NCI-H345 treated with DMSO at 0.1 percent for 48 hours (cell line): Measurements from ENCODE around the gene DTX3L.
"Not testable (repeated sequence)": the region's sequence is repeated elsewhere in the genome, so short reads cannot be mapped to it uniquely, and the experiment has no call there.

Experiments used
- DNase-seq: peaks from one replicate; lab custom pipeline; 2025; ENCODE audit not compliant: unreplicated experiment; lab: John Stamatoyannopoulos, UW

Gene DTX3L

DNA sequence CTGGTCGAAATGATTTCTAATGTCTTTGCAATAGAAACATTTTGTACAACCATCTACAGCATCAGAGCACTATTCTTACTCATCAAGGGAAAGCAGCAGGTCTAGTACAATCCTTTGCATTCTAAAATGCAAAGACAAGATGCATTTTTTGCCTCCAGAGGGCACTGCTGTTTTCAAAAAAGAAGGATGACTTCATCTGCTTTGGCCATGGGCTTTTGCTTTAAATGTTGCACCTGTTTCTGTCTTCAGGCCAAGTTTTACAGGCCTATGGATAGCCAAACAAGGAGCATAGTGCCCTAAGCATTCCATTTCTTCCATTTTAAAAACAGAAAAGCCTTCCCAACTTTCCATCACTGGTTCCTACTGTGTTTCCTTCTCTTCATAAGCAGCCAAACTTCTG is 3.5 kb upstream of the DTX3L start:
- peak; percentile 5 for DNase-seq

DNA sequence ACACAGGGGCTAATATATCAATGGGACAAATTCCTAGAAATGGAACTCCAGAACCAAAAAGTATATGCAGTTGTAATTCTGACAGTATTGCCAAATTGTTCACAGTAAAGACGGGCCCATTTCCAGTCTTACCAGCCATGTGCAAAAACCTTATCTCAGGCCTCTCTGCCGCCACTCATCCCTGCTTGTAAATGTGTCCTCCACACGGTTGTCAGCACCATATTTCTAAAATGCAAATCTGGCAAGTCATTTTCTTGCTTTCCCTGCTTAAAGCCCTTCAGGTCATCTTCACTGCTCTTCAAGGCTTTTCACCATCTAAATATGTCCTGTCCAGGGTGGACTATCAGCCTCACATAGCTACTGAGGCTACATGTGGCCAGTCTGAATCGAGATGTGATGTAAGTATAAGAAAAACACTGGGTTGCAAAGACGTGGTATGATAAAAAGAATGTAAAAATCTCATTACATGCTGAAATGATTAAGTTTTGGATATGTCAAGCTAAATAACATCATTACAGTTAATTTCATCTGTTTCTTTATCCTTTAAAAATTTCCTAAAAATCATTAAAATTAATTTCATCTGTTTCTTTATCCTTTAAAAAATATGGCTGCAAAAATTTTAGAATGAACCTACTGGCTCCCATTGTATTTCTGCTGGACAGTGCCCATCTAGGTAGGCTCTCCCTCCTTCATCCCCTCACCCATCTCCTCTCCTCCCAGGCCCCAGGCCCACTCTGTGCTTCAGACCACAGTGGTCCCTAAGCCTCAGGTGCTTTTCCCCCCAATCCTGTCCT is 1.0 kb upstream of the DTX3L start:
- no peak for DNase-seq

DNA sequence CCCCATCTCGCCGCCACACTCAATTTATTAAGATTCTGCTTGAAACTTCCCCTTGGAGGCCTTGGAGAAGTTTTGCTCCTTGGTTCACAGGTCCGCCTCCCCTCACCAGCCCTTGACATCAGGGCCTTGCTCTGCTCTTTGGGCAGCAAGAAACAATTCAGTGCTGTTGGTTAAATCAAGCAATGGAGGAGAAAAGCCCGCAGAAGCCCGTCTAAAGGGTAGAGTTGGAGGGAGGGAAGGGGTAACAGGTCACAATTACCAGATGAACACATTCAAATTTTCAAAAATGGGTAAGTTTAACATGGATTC is 467 bp upstream of the DTX3L start:
- no peak for DNase-seq

DNA sequence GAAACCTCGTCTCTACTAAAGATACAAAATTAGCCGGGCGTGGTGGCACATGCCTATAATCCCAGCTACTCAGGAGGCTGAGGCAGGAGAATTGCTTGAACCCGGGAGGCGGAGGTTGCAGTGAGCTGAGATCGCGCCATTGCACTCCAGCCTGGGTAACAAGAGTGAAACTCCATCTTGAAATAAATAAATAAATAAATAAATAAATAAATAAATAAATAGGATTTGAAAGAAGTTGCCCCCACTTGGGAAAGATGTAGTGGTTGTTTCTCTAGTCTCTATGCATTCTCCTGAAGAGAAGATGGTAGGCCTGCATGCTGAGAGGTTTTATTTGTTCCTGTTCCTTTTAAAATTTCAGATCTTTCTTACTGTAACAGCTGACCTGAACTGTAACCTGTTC is 4.0 kb downstream of the DTX3L start:
- DNase-seq, result not testable (repeated sequence)

DNA sequence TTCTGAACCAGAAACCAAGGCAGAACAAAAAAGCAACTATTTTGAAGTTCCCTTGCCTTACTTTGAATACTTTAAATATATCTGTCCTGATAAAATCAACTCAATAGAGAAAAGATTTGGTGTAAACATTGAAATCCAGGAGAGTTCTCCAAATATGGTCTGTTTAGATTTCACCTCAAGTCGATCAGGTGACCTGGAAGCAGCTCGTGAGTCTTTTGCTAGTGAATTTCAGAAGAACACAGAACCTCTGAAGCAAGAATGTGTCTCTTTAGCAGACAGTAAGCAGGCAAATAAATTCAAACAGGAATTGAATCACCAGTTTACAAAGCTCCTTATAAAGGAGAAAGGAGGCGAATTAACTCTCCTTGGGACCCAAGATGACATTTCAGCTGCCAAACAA is 4.6 kb downstream of the DTX3L start:
- no peak for DNase-seq

DNA sequence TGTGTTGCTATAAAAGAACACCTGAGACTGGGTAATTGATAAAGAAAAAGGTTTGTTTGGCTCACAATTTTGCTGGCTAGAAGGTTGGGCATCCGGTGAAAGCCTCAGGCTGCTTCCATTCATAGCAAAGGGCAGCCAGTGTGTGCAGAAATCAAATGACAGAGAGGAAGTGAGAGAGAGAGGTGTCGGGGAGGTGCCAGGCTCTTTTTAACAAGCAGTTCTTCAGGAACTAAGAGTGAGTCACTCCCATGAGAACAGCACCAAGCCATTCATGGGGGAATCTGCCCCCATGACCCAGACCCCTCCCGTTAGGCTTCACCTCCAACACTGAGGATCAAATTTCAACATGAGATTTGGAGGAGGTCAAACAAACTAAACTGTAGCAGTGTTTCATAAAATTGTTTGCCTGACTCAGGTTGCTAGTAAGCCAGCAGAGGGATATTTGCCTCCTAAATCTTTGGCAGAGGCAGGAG is 8.8 kb downstream of the DTX3L start:
- no peak for DNase-seq

DNA sequence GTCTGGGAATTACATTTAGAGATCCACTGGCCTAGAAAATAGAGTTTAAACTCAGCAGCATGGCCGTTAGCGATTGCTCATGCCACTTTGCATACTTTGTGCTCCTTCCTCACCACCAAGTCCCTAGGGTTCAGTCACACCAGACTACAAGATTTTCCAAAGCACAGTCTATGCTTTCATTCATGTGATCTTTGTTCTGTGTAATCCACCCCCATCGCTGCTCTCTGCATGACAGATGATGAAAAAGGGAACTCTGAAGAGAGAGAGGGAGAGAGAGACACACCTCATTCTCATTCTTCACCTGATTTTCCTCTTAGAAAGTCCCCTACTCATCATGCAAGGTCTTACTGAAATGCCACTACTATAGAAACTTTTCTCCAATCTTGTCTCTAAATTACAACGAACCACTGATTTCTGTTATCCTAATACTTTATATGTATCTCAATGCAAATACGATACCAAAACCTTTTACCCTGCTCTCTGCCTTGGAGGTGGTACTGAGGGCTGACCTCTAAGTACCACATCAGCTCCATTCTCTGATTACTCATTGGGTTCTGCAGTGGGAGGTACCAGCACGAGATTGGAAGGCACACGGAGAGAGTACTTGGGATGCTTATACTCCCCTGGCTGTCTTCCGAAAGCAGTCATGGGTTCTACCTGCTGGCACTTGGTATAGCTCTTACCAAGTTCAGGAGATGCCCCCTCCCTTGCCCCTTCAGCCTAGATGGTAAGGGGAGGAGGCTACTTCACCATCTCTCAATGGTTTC is 12.2 kb downstream of the DTX3L start:
- DNase-seq, result no peak

DNA sequence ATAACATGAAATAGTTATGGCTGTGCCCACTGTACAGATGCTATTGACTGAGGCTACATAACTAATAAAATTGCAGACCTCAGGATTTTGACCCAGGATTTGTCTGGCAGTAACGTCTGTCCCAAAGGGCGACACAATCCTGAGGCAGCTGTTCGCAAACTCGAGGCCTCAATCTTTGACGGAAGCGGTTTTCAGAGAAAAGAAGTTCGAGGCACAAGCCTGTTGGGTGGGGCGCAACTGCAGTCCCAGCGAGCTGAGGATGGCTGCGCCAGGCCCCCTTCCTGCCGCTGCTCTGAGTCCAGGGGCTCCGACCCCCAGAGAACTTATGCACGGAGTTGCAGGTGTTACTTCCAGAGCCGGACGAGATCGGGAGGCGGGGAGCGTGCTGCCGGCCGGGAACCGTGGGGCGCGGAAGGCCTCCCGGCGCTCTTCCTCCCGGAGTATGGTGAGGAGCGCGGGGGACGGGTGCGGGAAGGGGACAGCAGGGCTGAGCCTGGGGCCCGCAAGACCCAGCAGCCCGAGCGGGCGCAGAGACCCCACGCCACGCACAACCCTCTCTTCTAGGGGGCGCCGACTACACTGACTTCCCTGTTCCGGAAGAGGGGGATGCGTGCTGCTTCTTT is 13.4 kb downstream of the DTX3L start, which contains the start of gene PARP15:
TSS of gene PARP15 (plus strand) at position 242 of the 623 bp plus-strand sequence. CDS start at position 260, 18 bp downstream.
- no peak for DNase-seq

DNA sequence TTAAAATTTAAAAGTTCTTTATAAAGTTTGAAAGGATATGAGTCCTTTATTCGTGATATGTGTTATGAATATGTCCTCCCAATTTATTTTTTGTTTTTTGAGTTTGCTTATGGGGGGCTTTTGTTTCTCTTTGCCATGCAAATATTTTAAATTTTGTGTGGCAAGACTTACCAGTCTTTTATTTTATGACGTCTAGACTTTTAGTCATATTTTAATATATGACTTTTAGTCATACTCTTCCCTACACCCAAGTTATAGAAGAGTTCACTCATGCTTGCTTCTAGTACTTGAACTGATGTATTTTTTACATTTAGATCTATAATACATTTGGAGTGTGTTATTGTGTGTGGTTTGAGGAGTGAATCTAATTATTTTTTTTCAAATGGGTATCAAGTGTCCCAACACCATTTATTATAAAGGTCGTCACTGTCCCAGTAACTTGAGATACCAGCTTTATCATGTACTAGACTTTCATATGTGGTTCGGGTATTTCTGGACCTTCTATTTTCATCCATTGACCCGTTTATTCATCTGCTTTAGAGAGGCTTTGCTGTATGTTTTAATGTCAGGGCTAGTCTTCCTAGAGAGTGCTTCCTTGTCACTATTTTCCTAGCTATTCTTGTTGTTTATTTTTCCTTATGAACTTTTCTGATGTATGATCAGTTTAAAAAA is 14.1 kb downstream of the DTX3L start:
- no peak for DNase-seq

DNA sequence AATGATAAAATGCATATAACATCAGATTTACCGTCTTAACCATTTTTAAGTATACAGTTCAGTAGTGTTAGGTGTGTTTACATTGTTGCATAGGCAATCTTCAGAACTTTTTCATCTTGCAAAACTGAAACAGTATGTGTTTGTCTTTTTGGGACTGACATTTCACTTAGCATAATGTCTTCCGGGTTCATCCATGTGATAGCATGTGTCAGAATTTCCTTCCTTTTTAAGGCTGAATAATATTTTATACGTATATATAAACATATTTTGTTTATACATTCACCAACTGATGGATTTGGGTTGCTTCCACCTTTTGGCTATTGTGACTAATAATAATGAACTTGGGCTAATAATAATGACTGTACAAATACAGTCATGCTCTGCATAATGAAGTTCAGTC is 16.3 kb downstream of the DTX3L start:
- no peak for DNase-seq

DNA sequence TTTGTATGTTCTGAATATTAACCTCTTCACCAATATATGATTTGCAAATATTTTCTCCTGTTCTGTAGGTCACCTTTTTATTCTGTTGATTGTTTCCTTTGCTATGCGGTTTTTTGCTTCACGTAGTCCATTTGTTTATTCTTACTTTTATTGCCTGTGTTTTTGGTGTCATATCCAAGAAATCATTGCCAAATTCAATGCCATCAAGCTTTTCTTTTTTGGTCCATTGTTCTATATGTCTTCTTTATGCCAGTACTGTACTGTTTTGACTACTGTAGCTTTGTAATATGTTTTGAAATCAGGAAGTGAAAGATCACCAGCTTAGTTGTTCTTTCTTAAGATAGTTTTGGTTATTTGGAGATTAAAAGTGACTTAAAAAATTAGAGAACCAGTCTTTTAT is 17.5 kb downstream of the DTX3L start:
- DNase-seq, result no peak

DNA sequence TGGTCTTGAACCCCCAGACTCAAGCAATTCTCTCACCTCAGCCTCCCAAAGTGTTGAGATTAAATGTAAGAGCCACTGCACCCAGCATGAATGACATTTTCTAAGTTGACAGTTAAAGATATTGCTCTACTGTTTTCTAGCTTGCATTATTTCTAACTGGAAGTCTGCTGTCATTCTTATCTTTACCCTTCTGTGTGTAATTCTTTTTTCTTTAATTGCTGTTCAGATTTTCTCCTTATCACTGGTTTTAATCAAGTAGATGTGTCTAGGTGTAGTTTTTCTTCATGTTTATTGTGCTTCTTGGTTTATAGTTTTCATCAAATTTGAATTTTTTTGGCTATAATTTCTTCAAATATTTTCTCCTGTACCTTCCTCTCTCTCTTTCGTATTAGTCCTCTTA is 18.3 kb downstream of the DTX3L start:
- DNase-seq, result no peak

DNA sequence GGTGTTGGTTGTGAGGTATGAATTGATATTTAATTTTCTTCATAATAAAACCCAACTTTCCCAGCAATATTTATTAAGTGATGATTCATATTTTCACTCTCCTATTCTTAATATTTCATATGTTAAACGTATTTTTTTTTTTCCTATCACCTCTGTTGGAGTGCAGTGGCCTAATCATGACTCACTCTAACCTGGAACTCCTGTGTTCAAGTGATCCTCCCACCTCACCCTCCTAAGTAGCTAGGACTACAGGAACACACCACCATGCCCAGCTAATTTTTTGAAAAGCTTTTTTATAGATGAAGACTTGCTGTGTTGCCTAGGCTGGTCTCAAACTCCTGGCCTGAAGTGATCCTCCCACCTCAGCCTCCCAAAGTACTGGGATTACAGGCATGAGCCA is 22.0 kb downstream of the DTX3L start:
- DNase-seq, result no peak

DNA sequence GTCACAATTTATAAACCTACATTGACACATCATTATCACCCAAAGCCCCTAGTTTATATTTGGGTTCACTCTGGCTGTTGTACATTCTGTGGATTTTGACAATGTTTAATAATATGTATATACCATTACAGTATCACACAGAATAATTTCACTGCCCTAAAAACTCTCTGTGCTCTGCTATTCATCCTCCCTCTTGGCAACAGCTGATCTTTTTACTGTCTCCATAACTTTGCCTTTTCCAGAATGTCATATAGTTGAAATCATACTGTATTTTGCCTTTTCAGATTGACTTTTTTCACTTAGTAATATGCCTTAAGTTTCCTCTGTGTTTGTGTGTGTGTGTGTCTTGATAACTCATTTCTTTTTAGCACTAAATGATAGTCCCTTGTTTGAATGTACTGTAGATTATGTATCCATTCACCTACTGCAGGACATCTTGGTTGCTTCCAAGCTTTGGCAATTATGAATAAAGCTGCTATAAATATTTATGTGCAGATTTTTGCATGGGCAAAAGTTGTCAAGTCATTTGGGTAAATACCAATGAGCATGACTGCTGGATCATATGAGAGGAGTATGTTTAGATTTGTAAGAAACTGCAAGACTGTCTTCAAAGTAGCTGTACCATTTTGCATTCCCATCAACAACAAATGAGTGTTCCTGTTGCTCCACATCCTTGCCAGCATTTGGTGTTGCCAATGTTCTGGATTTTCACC is 22.8 kb downstream of the DTX3L start:
- DNase-seq, result no peak

DNA sequence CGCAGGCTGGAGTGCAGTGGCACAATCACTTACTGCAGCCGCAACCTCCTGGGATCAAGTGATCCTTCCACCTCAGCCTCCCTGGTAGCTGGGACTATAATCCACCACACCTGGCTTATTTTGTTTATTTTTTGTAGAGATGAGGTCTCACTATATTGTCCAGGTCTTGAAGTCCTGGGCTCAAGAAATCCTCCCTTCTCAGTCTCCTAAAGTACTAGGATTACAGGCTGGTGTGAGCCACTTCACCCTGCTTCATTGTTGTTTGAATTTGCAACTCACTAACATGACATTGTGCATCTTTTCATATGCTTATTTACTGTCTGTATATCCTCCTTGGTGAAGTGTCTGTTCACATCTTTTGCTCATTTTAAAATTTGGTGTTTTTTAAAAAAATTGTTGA is 23.4 kb downstream of the DTX3L start:
- no peak for DNase-seq

DNA sequence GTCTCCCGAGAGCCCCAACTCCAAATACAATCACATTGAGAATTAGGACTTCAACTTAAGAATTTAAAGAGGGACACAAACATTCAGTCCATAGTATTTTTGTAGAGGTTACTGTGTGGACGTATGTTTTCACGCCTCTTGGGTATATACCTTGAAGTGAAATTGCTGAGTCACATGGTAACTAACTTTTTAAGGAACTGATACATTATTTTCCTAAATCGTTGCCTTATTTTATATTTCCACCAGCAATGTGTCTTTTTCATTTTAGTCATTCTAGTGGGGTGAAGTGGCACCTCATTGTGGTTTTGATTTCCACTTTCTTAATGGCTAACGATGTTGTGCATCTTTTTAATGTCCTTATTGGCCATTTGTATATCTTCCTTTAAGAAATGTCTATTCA is 25.2 kb downstream of the DTX3L start:
- no peak for DNase-seq

DNA sequence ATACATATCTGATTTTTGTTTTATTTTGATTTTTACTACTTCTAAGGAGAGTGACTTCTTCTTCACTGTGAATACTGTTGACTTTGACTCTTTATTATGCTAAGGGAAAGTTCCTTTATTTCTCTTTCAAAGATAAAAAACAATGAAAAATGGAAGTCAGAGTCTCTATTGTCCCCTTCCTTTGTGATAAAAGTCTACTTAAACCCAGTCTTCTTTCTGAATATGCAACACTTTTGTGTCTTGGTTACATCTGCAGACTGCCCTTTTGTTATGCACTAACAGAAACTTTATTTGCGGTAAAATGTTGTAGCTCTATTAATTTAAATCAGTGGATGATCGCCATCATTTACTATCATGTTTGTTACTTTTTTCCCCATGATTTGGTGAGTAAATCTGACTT is 26.5 kb downstream of the DTX3L start:
- no peak for DNase-seq

DNA sequence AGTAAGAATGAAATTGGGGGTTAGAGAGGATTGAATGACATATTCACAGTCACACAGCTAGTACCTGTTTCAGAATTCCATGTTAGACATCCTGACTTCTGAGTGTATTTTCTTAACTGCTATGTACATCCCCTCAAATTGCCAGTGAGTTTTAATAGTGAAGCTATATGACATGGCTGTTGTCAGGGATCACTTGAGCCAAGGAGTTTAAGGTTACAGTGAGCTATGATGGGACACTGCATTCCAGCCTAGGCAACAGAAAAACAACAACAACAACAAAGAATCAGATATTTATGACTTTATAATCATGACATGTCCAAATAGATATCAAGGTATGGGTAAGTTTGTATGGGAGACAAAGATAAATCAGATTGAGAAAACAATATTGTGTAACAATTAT is 29.9 kb downstream of the DTX3L start:
- DNase-seq, result no peak

DNA sequence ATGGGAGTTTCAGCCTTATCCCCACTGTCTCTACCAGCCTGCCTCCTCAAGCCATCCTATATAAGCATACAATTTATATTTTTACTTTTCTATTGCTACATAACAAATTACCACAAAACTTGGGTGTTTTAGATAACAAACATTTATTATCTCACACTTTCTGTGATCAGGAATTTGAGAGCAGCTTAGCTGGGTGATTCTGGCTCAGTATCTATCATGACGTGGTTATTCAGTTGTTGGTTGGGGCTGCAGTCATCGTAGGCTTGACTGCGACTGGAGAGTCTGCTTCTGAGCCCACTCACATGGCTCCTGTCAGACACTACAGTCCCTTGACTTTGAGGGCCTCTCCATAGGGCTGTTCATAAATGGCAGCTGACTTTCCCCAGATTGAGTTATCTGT is 34.0 kb downstream of the DTX3L start:
- no peak for DNase-seq

DNA sequence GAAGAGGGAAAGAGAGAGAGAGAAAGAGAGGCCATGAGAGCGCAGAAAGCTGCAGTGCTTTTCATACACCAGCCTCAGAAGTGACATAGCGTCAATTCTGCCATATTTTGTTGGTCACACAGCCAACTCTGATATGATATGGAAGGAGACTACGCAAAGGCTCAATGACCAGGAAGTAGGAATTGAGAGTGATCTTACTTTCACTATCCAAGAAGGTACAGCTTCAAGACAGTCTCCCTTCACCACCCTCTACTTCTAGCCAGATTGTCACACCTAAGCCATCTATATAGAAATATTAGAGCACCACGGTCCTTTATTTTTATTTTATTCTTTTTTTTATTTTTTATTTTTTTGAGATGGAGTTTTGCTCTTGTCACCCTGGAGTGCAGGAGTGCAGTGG is 34.4 kb downstream of the DTX3L start:
- DNase-seq, result no peak
